Measurements from ENCODE around the gene SERINC2. TPM values are rescaled to one million over a fixed set of nuclear protein-coding genes. Genes with fewer than 3 reads are reported as not detected.

The SERINC2 gene
- total and polyA plus RNA-seq, 9 of the 15 experiments (the other 6 are each of a cell fraction or from before 2014, with no cell fraction given), result 0.07 to 1.2 (median 0.70) TPM; not detected in 2

DNA sequence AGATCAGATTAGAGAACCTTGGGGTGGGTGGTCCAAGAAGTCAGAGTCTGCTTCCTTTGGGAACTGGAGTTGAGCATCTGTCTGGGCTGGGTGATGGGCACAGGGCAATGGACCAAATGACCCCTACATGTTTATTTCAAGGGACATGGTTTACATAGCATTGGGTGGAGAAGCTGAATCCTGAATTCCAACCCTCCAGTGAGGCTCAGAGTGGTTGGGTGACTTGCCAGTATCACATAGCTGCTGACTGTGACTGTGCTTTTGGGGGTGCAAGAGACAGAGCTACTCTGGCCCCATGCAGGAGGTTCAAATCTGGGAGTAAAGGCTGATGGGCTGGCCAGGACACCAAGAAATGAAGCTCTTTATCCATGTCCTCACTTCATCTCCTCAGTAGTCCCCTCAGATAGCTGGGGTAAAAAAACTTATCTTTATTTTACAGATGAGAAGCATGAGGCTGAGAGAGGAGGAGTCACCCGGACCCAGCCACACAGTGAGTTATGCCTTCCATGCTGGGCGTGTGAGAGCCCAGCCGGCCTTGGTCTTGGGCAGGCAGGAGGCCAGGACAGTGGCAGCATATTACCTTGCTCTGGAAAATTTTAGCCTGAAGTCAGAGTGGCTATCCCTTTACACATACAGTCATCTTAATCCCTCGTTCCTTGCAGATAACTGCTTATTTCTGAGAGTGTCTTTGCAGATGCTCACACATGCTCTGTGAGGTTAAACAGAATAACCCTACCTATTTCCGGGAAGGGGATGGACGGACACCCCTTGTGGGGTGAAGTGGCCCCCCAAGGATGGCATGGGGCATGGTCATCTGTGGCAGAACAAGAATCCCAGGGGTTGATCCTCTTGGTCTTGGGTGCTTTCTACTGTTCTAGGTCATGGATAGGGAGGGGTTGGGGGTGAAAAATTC, 2.8 kb upstream of the SERINC2 start:
- no TSS peak for BruUV-seq (replicated peaks)
- POLR2A ChIA-PET, result interaction anchor here (0.7 to 1.2 kb wide), 3 partner anchors 8 to 907 kb away, joined by 3 read pairs; no protein-coding TSS in a partner anchor
- TF ChIP-seq CBFA2T3 (IDR thresholded peaks at IDR 0.05) (peak; percentile 85), NFIC (IDR thresholded peaks at IDR 0.05) (peak; percentile 41), POLR2AphosphoS5 (IDR thresholded peaks at IDR 0.05; ENCODE audit: control insufficient read depth, insufficient read depth, low read depth, low read length) (peak; percentile 41; the same call in 1 of the 2 replicates), UBTF (IDR thresholded peaks at IDR 0.05; ENCODE audit: borderline replicate concordance in 1 of 2, low read depth in 2 of 2, low read length in 2 of 2) (peak in 1 of 2 experiments; percentile 55; a peak in 1 of 4 replicates), CEBPB (tag; IDR thresholded peaks at IDR 0.05) (no peak), NRF1 (conservative IDR thresholded peaks at IDR 0.05 in 1 of 2, IDR thresholded peaks at IDR 0.05 in 1 of 2) (peak; percentile 20 to 51; a peak in 1 of 4 replicates), MTA2 (IDR thresholded peaks at IDR 0.05; ENCODE audit: low read depth) (peak; percentile 37), CREB3 (tag; conservative IDR thresholded peaks at IDR 0.05; ENCODE audit: low read depth) (0 out of 2 replicates have a peak, but pooled peaks have one; percentile 61), TCF3 (CRISPR knock-in tag; IDR thresholded peaks at IDR 0.05) (peak; percentile 80), TAL1 (IDR thresholded peaks at IDR 0.05) (peak; percentile 63; the same call in 1 of the 2 replicates), PTBP1 (IDR thresholded peaks at IDR 0.05; ENCODE audit: low read depth, low read length) (no peak), ZNF384 (IDR thresholded peaks at IDR 0.05; ENCODE audit: low read depth, low read length) (peak; percentile 85), ZBTB26 (CRISPR knock-in tag; IDR thresholded peaks at IDR 0.05) (no peak), MTA3 (IDR thresholded peaks at IDR 0.05; ENCODE audit: borderline replicate concordance) (0 out of 2 replicates have a peak, but pooled peaks have one; percentile 27)
- TF ChIP-seq, protein P1, sequence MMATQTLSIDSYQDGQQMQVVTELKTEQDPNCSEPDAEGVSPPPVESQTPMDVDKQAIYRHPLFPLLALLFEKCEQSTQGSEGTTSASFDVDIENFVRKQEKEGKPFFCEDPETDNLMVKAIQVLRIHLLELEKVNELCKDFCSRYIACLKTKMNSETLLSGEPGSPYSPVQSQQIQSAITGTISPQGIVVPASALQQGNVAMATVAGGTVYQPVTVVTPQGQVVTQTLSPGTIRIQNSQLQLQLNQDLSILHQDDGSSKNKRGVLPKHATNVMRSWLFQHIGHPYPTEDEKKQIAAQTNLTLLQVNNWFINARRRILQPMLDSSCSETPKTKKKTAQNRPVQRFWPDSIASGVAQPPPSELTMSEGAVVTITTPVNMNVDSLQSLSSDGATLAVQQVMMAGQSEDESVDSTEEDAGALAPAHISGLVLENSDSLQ (IDR thresholded peaks at IDR 0.05), result peak; percentile 41; the same call in 1 of the 2 replicates

More for the DNA sequence above, 2.8 kb upstream of the SERINC2 start:
- Histone ChIP-seq H3K9me3 (replicated peaks; ENCODE audit: control insufficient read depth, insufficient read depth, low read depth, low read length) (no peaks in the 10 kb centered on the region), H3K9ac (ENCODE audit: insufficient read depth in 1 of 2, low read depth in 2 of 2, low read length in 2 of 2) (peak overlapping the region; percentile 8 to 57; a peak in 2 of 4 replicates), H3K27ac (ENCODE audit: extremely low read depth, low read depth, low read length) (peak overlapping the region; percentile 13; the same call in 1 of the 3 replicates), H4K20me1 (replicated peaks; ENCODE audit: control insufficient read depth, insufficient read depth, low read length) (no peaks in the 10 kb centered on the region), H2AFZ (ENCODE audit: low read depth, low read length) (peak overlapping the region; percentile 69), H3K4me2 (ENCODE audit: insufficient read depth, low read length) (peak overlapping the region; percentile 38; the same call in 1 of the 2 replicates), H3K79me2 (ENCODE audit: control insufficient read depth, insufficient read depth, low read length) (no peaks in the 10 kb centered on the region), H3K4me3 (no peak overlapping the region), H3K36me3 (ENCODE audit: control insufficient read depth, insufficient read depth, low read length) (no peaks in the 10 kb centered on the region), H3K4me1 (replicated peaks in 1 of 2; ENCODE audit: control insufficient read depth in 2 of 2, insufficient read depth in 2 of 2, low read length in 2 of 2) (peaks cover 21 to 34% of the 10 kb centered on the region in 2 experiments; a peak in 4 of 5 replicates), H3K9me1 (ENCODE audit: control insufficient read depth, insufficient read depth, low read length) (no peaks in the 10 kb centered on the region), H3K27me3 (ENCODE audit: control insufficient read depth in 2 of 2, insufficient read depth in 2 of 2, low read length in 2 of 2) (peaks cover 16 to 33% of the 10 kb centered on the region in 2 experiments; a peak in 4 of 5 replicates)
- in situ Hi-C loops (cut with MboI), result no loop called here
- peak; percentile 91 for FAIRE-seq
- intact Hi-C loops (cut with micrococcal nuclease), result no loop called here
- DNase-seq (ENCODE audit: extremely low read depth in 1 of 4, low spot score in 3 of 4), result peak; percentile 68 to 78 (median 73)
- CTCF ChIA-PET (ENCODE audit: low intra/inter-chr PET ratio), result interaction anchor here (1.1 kb wide), 1 partner anchor 12 kb away, joined by 3 read pairs; no protein-coding TSS in a partner anchor
- 0% methylated on average over 6 of the region's 6 CpGs for WGBS (ENCODE audit: insufficient coverage, low coverage, missing lambda C conversion rate)
- ATAC-seq, result peak; percentile 76

Measured in K562 (cell line).